ENCODE measurements around the gene HIGD1B. TPM values are rescaled to one million over a fixed set of nuclear protein-coding genes. Genes with fewer than 3 reads are reported as not detected.

The HIGD1B gene
- total and polyA plus RNA-seq, 2 of the 13 experiments (the other 11 are each of a cell fraction or from before 2014, with no cell fraction given) = not detected

DNA sequence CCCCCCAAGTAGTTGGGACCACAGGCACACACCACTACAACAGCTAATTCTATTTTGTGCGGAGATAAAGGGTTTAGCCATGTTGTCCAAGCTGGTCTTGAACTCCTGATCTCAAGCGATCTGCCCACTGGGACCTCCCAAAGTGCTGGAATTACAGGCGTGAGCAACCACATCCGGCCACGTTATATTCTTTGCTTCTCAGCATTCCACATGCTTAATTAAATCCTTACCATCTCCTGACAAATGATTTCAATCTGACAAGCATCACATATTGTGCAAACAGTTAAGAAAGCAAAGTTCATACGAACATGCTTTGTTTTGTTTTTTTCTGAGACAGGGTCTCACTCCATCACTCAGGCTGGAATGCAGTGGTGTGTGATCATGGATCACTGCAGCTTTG is 18.2 kb downstream of the HIGD1B start (continued):
- no peak for TF ChIP-seq ZNF367 (CRISPR knock-in tag; IDR thresholded peaks at IDR 0.05; ENCODE audit: borderline replicate concordance)
- TF ChIP-seq ZNF232 (CRISPR knock-in tag; IDR thresholded peaks at IDR 0.05; ENCODE audit: borderline replicate concordance) = no peak
- TF ChIP-seq ZNF101 (CRISPR knock-in tag; IDR thresholded peaks at IDR 0.05; ENCODE audit: borderline replicate concordance, low read depth) = no peak
- TF ChIP-seq ZFX (CRISPR knock-in tag; IDR thresholded peaks at IDR 0.05; ENCODE audit: low read depth) = no peak
- TF ChIP-seq ARNTL (CRISPR knock-in tag; IDR thresholded peaks at IDR 0.05) = no peak
- no peak for TF ChIP-seq CC2D1A (CRISPR knock-in tag; IDR thresholded peaks at IDR 0.05)
- no peak for TF ChIP-seq ZBTB38 (CRISPR knock-in tag; IDR thresholded peaks at IDR 0.05)
- no peak for TF ChIP-seq ZNF713 (CRISPR knock-in tag; IDR thresholded peaks at IDR 0.05)
- no peak for TF ChIP-seq ATF4 (CRISPR knock-in tag; IDR thresholded peaks at IDR 0.05)

GRCh38 chr17:44867841-44868240 is 20.2 kb downstream of the HIGD1B start:
- H3K4me1 ChIP-seq (ENCODE audit: insufficient read depth, low read length) = peaks cover 24% of the 10 kb centered on the region
- in situ Hi-C loops (cut with HindIII; ENCODE audit: extremely low pct_ligation_motif_present, low pct_unique_long_range_greater_than_20kb) (loop anchor here (5.0 kb wide), 1 partner anchor 91 kb away; no protein-coding TSS in a partner anchor), intact Hi-C loops (cut with micrococcal nuclease; ENCODE audit: unreplicated experiment) (no loop called here)
- no peaks in the 10 kb centered on the region for H3K79me2 ChIP-seq (ENCODE audit: insufficient read depth, low read length)
- no peak overlapping the region for H3K27ac ChIP-seq (ENCODE audit: extremely low read length, insufficient read depth, low read length)
- ChIA-PET CTCF (ENCODE audit: low intra/inter-chr PET ratio, low total read pairs) (interaction anchor here (1.2 to 1.4 kb wide), 2 partner anchors 93 kb away, joined by 4 read pairs; no protein-coding TSS in a partner anchor), POLR2A (interaction anchor here (0.5 to 2.6 kb wide), 2 partner anchors 92 to 153 kb away, joined by 4 to 8 read pairs; no protein-coding TSS in a partner anchor)
- no peaks in the 10 kb centered on the region for H3K9me3 ChIP-seq (ENCODE audit: low read length)
- 90% methylated on average over 3 of the region's 3 CpGs for WGBS (ENCODE audit: low lambda C conversion rate)
- BruUV-seq (replicated peaks) = no TSS peak
- H3K27me3 ChIP-seq (ENCODE audit: control insufficient read depth in 1 of 2, insufficient read depth in 2 of 2, low read length in 2 of 2) = no peaks in the 10 kb centered on the region
- FAIRE-seq = no peak
- 0 out of 2 replicates have a peak, but pooled peaks cover 4% of the 10 kb centered on the region for H4K20me1 ChIP-seq (ENCODE audit: insufficient read depth, low read length)
- peaks cover 38 to 82% of the 10 kb centered on the region in 2 experiments for H3K36me3 ChIP-seq (replicated peaks in 1 of 2; ENCODE audit: control insufficient read depth in 1 of 2, insufficient read depth in 2 of 2, low read length in 2 of 2)
- no peak overlapping the region for H2AFZ ChIP-seq (ENCODE audit: low read length)
- H3K4me2 ChIP-seq (ENCODE audit: low read depth, low read length) = no peak overlapping the region
- H3K9ac ChIP-seq (ENCODE audit: insufficient read depth, low read depth, low read length) = no peak overlapping the region
- no peak for ATAC-seq
- H3K4me3 ChIP-seq (replicated peaks in 1 of 3; ENCODE audit: insufficient read depth in 1 of 3, low read depth in 2 of 3, low read length in 3 of 3) = no peak overlapping the region
- no peak for DNase-seq (ENCODE audit: low spot score)
- TF ChIP-seq ZNF558 (CRISPR knock-in tag; IDR thresholded peaks at IDR 0.05; ENCODE audit: borderline replicate concordance) = no peak
- no peak for TF ChIP-seq AKNA (CRISPR knock-in tag; IDR thresholded peaks at IDR 0.05; ENCODE audit: borderline replicate concordance)
- no peak for TF ChIP-seq GTF2F1 (IDR thresholded peaks at IDR 0.05; ENCODE audit: low read length)
- TF ChIP-seq AFF4 (CRISPR knock-in tag; IDR thresholded peaks at IDR 0.05) = no peak
- TF ChIP-seq FOXO1 (CRISPR knock-in tag; IDR thresholded peaks at IDR 0.05) = no peak
- no peak for TF ChIP-seq RCOR2 (CRISPR knock-in tag; IDR thresholded peaks at IDR 0.05)

Data from HepG2 (cell line).